HEK293T (cell line): ENCODE results near the gene SVIL.
"Not testable (repeated sequence)": the region's sequence is repeated elsewhere in the genome, so short reads cannot be mapped to it uniquely, and the experiment has no call there.

ENCODE experiments used
- CTCF ChIA-PET: fragments of 350-600 bp; formaldehyde crosslinking; extraction: SDS; loops from one replicate; lab custom pipeline; 2021; ENCODE audit warnings: antibody characterized with exemption, inconsistent platforms; lab: Yijun Ruan, JAX
- POLR2A ChIA-PET: fragments of 350-600 bp; formaldehyde crosslinking; extraction: SDS; loops from one replicate; lab custom pipeline; 2020; ENCODE audit warnings: antibody characterized with exemption, inconsistent platforms; lab: Yijun Ruan, JAX
- DNase-seq: peaks from one replicate; pipeline ENCODE4 v3.0.0; 2012; ENCODE audit warnings: mixed read lengths; ENCODE audit errors: extremely low spot score
- ARNT ChIP-seq: fragments of 450-650 bp; IDR thresholded peaks from 2 replicates; pipeline ENCODE4 v1.6.1; 2017; ENCODE audit warnings: mild to moderate bottlenecking
- BHLHE40 ChIP-seq: fragments of 450-650 bp; IDR thresholded peaks from 2 replicates; pipeline ENCODE4 v1.6.1; 2016; ENCODE audit warnings: mild to moderate bottlenecking, moderate library complexity, borderline replicate concordance
- CTBP1 ChIP-seq: fragments of 450-650 bp; IDR thresholded peaks from 2 replicates; pipeline ENCODE4 v1.6.1; 2016; ENCODE audit warnings: borderline replicate concordance
- ELF4 ChIP-seq: fragments of 450-650 bp; IDR thresholded peaks from 2 replicates; pipeline ENCODE4 v1.6.1; 2017; ENCODE audit warnings: antibody characterized with exemption
- FOXA1 ChIP-seq: fragments of 450-650 bp; IDR thresholded peaks from 2 replicates; pipeline ENCODE4 v1.6.1; 2016; ENCODE audit warnings: mild to moderate bottlenecking
- FOXK2 ChIP-seq: fragments of 450-650 bp; IDR thresholded peaks from 2 replicates; pipeline ENCODE4 v1.6.1; 2016; ENCODE audit warnings: mild to moderate bottlenecking
- FOXM1 ChIP-seq: fragments of 450-650 bp; IDR thresholded peaks from 2 replicates; pipeline ENCODE4 v1.6.1; 2017; ENCODE audit warnings: mild to moderate bottlenecking, borderline replicate concordance
- HDGF ChIP-seq: fragments of 450-650 bp; IDR thresholded peaks from 2 replicates; pipeline ENCODE4 v1.6.1; 2017; ENCODE audit warnings: antibody characterized with exemption, borderline replicate concordance
- L3MBTL2 ChIP-seq: fragments of 450-650 bp; conservative IDR thresholded peaks from 2 replicates; pipeline ENCODE4 v1.6.1; 2016; ENCODE audit warnings: mild to moderate bottlenecking
- LEF1 ChIP-seq: fragments of 450-650 bp; IDR thresholded peaks from 2 replicates; pipeline ENCODE4 v1.6.1; 2017; ENCODE audit warnings: mild to moderate bottlenecking, borderline replicate concordance
- NFRKB ChIP-seq: fragments of 450-650 bp; IDR thresholded peaks from 2 replicates; pipeline ENCODE4 v1.6.1; 2016; ENCODE audit warnings: mild to moderate bottlenecking, moderate library complexity
- PKNOX1 ChIP-seq: fragments of 450-650 bp; IDR thresholded peaks from 2 replicates; pipeline ENCODE4 v1.6.1; 2016
- SP1 ChIP-seq: fragments of 450-650 bp; IDR thresholded peaks from 2 replicates; pipeline ENCODE4 v1.6.1; 2017
- SUZ12 ChIP-seq: fragments of 450-650 bp; IDR thresholded peaks from 2 replicates; pipeline ENCODE4 v1.6.1; 2016; ENCODE audit warnings: mild to moderate bottlenecking
- TARDBP ChIP-seq: fragments of 450-650 bp; IDR thresholded peaks from 2 replicates; pipeline ENCODE4 v1.6.1; 2016
- ZNF384 ChIP-seq: fragments of 450-650 bp; IDR thresholded peaks from 2 replicates; pipeline ENCODE4 v1.6.1; 2016

The SVIL gene

GRCh38 chr10:29609696-29610095 lies 25.1 kb downstream of the SVIL start:
- ChIA-PET CTCF (no interaction called here), POLR2A (no interaction called here)
- TF ChIP-seq SP1 (no peak), PKNOX1 (no peak), BHLHE40 (no peak), ELF4 (no peak), ARNT (no peak), NFRKB (no peak), L3MBTL2 (no peak), ZNF384 (no peak), FOXA1 (no peak)
- DNase-seq: no peak

GRCh38 chr10:29608476-29609301 lies 26.1 kb downstream of the SVIL start:
- no peak for DNase-seq
- no peak for TF ChIP-seq HDGF
- no peak for TF ChIP-seq NFRKB
- TF ChIP-seq ARNT: no peak
- no peak for TF ChIP-seq SUZ12
- no peak for TF ChIP-seq LEF1
- TF ChIP-seq CTBP1: no peak
- no peak for TF ChIP-seq TARDBP
- TF ChIP-seq SP1: no peak
- no peak for TF ChIP-seq BHLHE40
- TF ChIP-seq ZNF384: no peak
- TF ChIP-seq L3MBTL2: no peak
- TF ChIP-seq FOXA1: no peak
- TF ChIP-seq FOXK2: no peak
- TF ChIP-seq PKNOX1: no peak
- TF ChIP-seq FOXM1: no peak
- TF ChIP-seq ELF4: no peak
- CTCF ChIA-PET: interaction anchor here (1.0 kb wide), 1 partner anchor 8 kb away, joined by 3 read pairs; no protein-coding TSS in a partner anchor
- POLR2A ChIA-PET: no interaction called here

GRCh38 chr10:29608062-29608461 lies 26.7 kb downstream of the SVIL start:
- ChIA-PET POLR2A (no interaction called here), CTCF (interaction anchor here (1.0 kb wide), 2 partner anchors 9 to 11 kb away, joined by 3 to 4 read pairs; no protein-coding TSS in a partner anchor)
- no peak for DNase-seq
- TF ChIP-seq HDGF: no peak
- no peak for TF ChIP-seq CTBP1
- TF ChIP-seq FOXK2: no peak
- no peak for TF ChIP-seq ZNF384
- no peak for TF ChIP-seq SP1
- TF ChIP-seq TARDBP: no peak
- no peak for TF ChIP-seq FOXM1
- TF ChIP-seq SUZ12: no peak

GRCh38 chr10:29607576-29607975 lies 27.2 kb downstream of the SVIL start:
- no peak for DNase-seq
- TF ChIP-seq NFRKB: no peak
- no peak for TF ChIP-seq TARDBP
- TF ChIP-seq FOXM1: no peak
- TF ChIP-seq SP1: no peak
- TF ChIP-seq SUZ12: no peak
- no peak for TF ChIP-seq ARNT
- TF ChIP-seq FOXK2: no peak
- no peak for TF ChIP-seq LEF1
- no peak for TF ChIP-seq PKNOX1
- no peak for TF ChIP-seq BHLHE40
- no peak for TF ChIP-seq L3MBTL2
- no peak for TF ChIP-seq CTBP1
- POLR2A ChIA-PET: no interaction called here
- CTCF ChIA-PET: interaction anchor here (1.0 kb wide), 2 partner anchors 9 to 12 kb away, joined by 3 to 4 read pairs; no protein-coding TSS in a partner anchor

- DNase-seq, POLR2A ChIA-PET, CTCF ChIA-PET: not testable (repeated sequence)
These were observed 28.1 kb downstream of the SVIL start for GRCh38 chr10:29606693-29607092.

- no peak for DNase-seq
- POLR2A ChIA-PET: no interaction called here
- CTCF ChIA-PET: interaction anchor here (0.6 kb wide), 1 partner anchor 19 kb away, joined by 4 read pairs; no protein-coding TSS in a partner anchor
- TF ChIP-seq NFRKB (no peak), TARDBP (no peak), L3MBTL2 (no peak), BHLHE40 (no peak), ELF4 (no peak), SUZ12 (no peak), SP1 (no peak)
These were observed 30.4 kb downstream of the SVIL start for GRCh38 chr10:29604291-29604825.
